Endothelial cell of coronary artery (primary cell): ENCODE data around the gene MYO9A. TPM values are rescaled to one million over a fixed set of nuclear protein-coding genes. Genes with fewer than 3 reads are reported as not detected.

Experiments used
- total RNA-seq: library from RNA; depleted of rRNA; stranded (reverse); fragments of >200 nt; gene quantifications from 2 replicates; pipeline ENCODE4 v1.2.3, GENCODE V29; 2014

The MYO9A gene
- 18.9 and 34.7 TPM in 2 replicates for total RNA-seq

GRCh38 chr15:72118017-72118978 is at the start of gene MYO9A, which contains the start of gene SENP8:
MYO9A (minus strand) TSS chr15:72118150; CDS start chr15:72046563, 71,587 bp downstream.
SENP8 (plus strand) TSS chr15:72118403; CDS start chr15:72139624, 21,221 bp downstream.

GRCh38 chr15:71810256-71811035 is 307.5 kb downstream of the MYO9A start, which contains the start of gene NR2E3:
NR2E3 (plus strand) TSS chr15:71810554; CDS start chr15:71810744, 190 bp downstream.

Other genes starting within 250 kb of the MYO9A start
- gene SENP8, start 253 bp upstream of the MYO9A start, total RNA-seq, result 1.1 and 1.3 TPM in 2 replicates
- under 0.01 and 0.09 TPM in 2 replicates for gene GRAMD2A, start 79.6 kb upstream of the MYO9A start, total RNA-seq
- gene PKM, start 113.0 kb upstream of the MYO9A start, total RNA-seq, result 1,065 and 1,721 TPM in 2 replicates
- 9.8 and 16.5 TPM in 2 replicates for gene PARP6, start 154.4 kb upstream of the MYO9A start, total RNA-seq
- gene CELF6, start 202.0 kb upstream of the MYO9A start, total RNA-seq, result not detected in 2 replicates